ENCODE measurements around the gene BTBD9. TPM values are rescaled to one million over a fixed set of nuclear protein-coding genes. Genes with fewer than 3 reads are reported as not detected.

The BTBD9 gene
- total RNA-seq, 2 donors from 2014 or later, result 30.1 to 45.8 TPM

GRCh38 chr6:38306931-38307330, 332.8 kb downstream of the BTBD9 start:
- peaks cover 0 to 4% of the 10 kb centered on the region in 2 donors for H3K4me1 ChIP-seq (ENCODE audit: control insufficient read depth in 1 of 2, low read depth in 2 of 2)
- H3K27ac ChIP-seq, result no peak overlapping the region
- no peaks in the 10 kb centered on the region for H3K36me3 ChIP-seq
- no peak for ATAC-seq (ENCODE audit: insufficient number of reproducible peaks, low FRiP score, low read depth)
- no peaks in the 10 kb centered on the region for H3K9me3 ChIP-seq
- H3K27me3 ChIP-seq (replicated peaks; ENCODE audit: insufficient read depth), result no peaks in the 10 kb centered on the region
- DNase-seq (ENCODE audit: low spot score), result no peak
- TF ChIP-seq CTCF (IDR thresholded peaks at IDR 0.05), result no peak
- no peak overlapping the region for H3K4me3 ChIP-seq

GRCh38 chr6:38305995-38306681, 333.6 kb downstream of the BTBD9 start:
- Histone ChIP-seq H3K27ac (no peak overlapping the region), H3K4me3 (no peak overlapping the region), H3K27me3 (replicated peaks; ENCODE audit: insufficient read depth) (no peaks in the 10 kb centered on the region), H3K9me3 (no peaks in the 10 kb centered on the region), H3K36me3 (no peaks in the 10 kb centered on the region), H3K4me1 (ENCODE audit: control insufficient read depth in 1 of 2, low read depth in 2 of 2) (peaks cover 0 to 4% of the 10 kb centered on the region in 2 donors)
- TF ChIP-seq CTCF (IDR thresholded peaks at IDR 0.05), result no peak
- ATAC-seq (ENCODE audit: insufficient number of reproducible peaks, low FRiP score, low read depth) (no peak), DNase-seq (ENCODE audit: low spot score) (no peak)

- ATAC-seq (ENCODE audit: insufficient number of reproducible peaks, low FRiP score, low read depth), result no peak
- no peak for TF ChIP-seq CTCF (IDR thresholded peaks at IDR 0.05)
- no peak overlapping the region for H3K4me3 ChIP-seq
Observed at GRCh38 chr6:38302838-38303237, 336.9 kb downstream of the BTBD9 start.

GRCh38 chr6:38302081-38302480, 337.6 kb downstream of the BTBD9 start:
- TF ChIP-seq CTCF (IDR thresholded peaks at IDR 0.05), result no peak

More at GRCh38 chr6:38302838-38303237, 336.9 kb downstream of the BTBD9 start:
- Histone ChIP-seq H3K27ac (no peak overlapping the region), H3K36me3 (no peaks in the 10 kb centered on the region), H3K27me3 (replicated peaks; ENCODE audit: insufficient read depth) (no peaks in the 10 kb centered on the region), H3K9me3 (no peaks in the 10 kb centered on the region), H3K4me1 (ENCODE audit: control insufficient read depth in 1 of 2, low read depth in 2 of 2) (no peaks in the 10 kb centered on the region)
- no peak for DNase-seq (ENCODE audit: low spot score)

GRCh38 chr6:38290133-38290799, 349.5 kb downstream of the BTBD9 start:
- Histone ChIP-seq H3K4me3 (no peak overlapping the region), H3K27me3 (replicated peaks; ENCODE audit: insufficient read depth) (no peaks in the 10 kb centered on the region), H3K4me1 (ENCODE audit: control insufficient read depth in 1 of 2, low read depth in 2 of 2) (no peaks in the 10 kb centered on the region), H3K9me3 (peaks cover 6% of the 10 kb centered on the region), H3K36me3 (no peaks in the 10 kb centered on the region), H3K27ac (no peak overlapping the region)
- TF ChIP-seq CTCF (IDR thresholded peaks at IDR 0.05), result no peak
- ATAC-seq (ENCODE audit: insufficient number of reproducible peaks, low FRiP score, low read depth), result no peak
- no peak for DNase-seq (ENCODE audit: low spot score)

More at GRCh38 chr6:38302081-38302480, 337.6 kb downstream of the BTBD9 start:
- Histone ChIP-seq H3K27me3 (replicated peaks; ENCODE audit: insufficient read depth) (no peaks in the 10 kb centered on the region), H3K36me3 (no peaks in the 10 kb centered on the region), H3K4me1 (ENCODE audit: control insufficient read depth in 1 of 2, low read depth in 2 of 2) (no peaks in the 10 kb centered on the region), H3K27ac (no peak overlapping the region), H3K9me3 (no peaks in the 10 kb centered on the region), H3K4me3 (no peak overlapping the region)
- ATAC-seq (ENCODE audit: insufficient number of reproducible peaks, low FRiP score, low read depth) (no peak), DNase-seq (ENCODE audit: low spot score) (no peak)

Data from thoracic aorta (tissue), 2 donors.